SH-SY5Y (cell line): ENCODE measurements around the gene USHBP1.

Experiments used
- GATA2 ChIP-seq: IDR thresholded peaks from 2 replicates; pipeline ENCODE4 v1.6.1; 2011; ENCODE audit warnings: mild to moderate bottlenecking, low read depth, low read length
- GATA3 ChIP-seq: IDR thresholded peaks from 2 replicates; pipeline ENCODE4 v1.6.1; 2011; ENCODE audit warnings: low read depth, mild to moderate bottlenecking, low read length, moderate library complexity

DNA sequence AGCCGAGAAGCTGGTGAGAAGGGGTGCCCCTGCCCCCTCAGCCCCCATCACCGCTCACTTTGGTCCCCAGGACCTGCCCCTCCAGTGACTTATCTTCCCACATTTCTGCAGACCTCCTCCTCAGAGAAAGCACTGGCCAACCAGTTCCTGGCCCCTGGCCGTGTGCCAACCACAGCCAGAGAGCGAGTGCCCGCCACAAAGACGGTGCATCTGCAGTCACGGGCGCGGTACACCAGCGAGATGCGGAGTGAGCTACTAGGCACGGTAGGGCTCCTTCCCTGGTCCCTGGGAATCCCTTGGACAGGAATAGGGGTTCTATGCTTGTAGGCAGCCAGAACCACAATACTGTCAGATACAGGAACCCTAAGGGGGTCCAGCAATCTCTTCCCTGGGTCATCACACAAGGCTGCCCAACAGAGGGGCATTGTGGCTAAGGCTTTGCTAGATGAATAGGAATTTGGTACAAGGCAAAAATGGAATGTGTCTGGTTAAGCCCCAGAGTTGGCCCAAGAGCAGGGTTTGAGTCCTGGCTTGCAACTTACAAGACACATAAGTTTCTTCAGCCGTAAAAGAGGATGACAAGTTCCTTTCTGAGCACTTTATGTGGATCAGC lies 48.4 kb downstream of the USHBP1 start:
- TF ChIP-seq GATA2, result no peak
- no peak for TF ChIP-seq GATA3
